K562 (cell line): ENCODE measurements around the gene LRMDA. TPM values are rescaled to one million over a fixed set of nuclear protein-coding genes. Genes with fewer than 3 reads are reported as not detected.

ENCODE experiments used
- ATAC-seq: fragments of 200-7000 bp; cut with Tn5 transposase; 3 replicates; pipeline ENCODE4 v1.9.1; 2020; ENCODE audit warnings: moderate library complexity
- BruUV-seq: library from RNA; stranded (reverse); fragments of 400-500 nt; replicated peaks from 2 replicates; lab custom pipeline; 2021; lab: Mats Ljungman, UMichigan
- CTCF ChIA-PET: fragments of 300-600 bp; formaldehyde crosslinking; extraction: SDS; loops from one replicate; lab custom pipeline; 2021; ENCODE audit warnings: low intra/inter-chr PET ratio; lab: Yijun Ruan, JAX
- POLR2A ChIA-PET: fragments of 300-600, 350-650 bp; sonication (Branson Sonifier 250); formaldehyde crosslinking; extraction: SDS; loops from one replicate; lab custom pipeline; 2021; ENCODE audit warnings: antibody characterized with exemption, inconsistent platforms; lab: Yijun Ruan, JAX
- DNase-seq, 4 experiments: peaks; one replicate each; pipeline versions ENCODE4 v3.0.0 to v3.0.0-alpha.2; 2011 to 2018; ENCODE audit warnings: low spot score in 3 of 4, mixed read lengths in 3 of 4; ENCODE audit errors: extremely low read depth in 1 of 4
- FAIRE-seq: peaks from 2 replicates; lab custom pipeline; 2011; peaks lifted over from hg19 to GRCh38; lab: Jason Lieb, UNC
- H2AFZ ChIP-seq: 2 replicates; pipeline ENCODE4 v1.6.0; 2011; ENCODE audit warnings: low read depth, low read length, control low read depth, inconsistent platforms
- H3K27ac ChIP-seq: fragments of 200-600 bp; 3 replicates; pipeline ENCODE4 v1.8.0; 2011; ENCODE audit warnings: low read depth, mild to moderate bottlenecking, control low read depth, inconsistent platforms, low read length, moderate library complexity, mixed read lengths; ENCODE audit errors: extremely low read depth
- H3K27me3 ChIP-seq, 2 experiments: fragments of 300-600 bp in 1 of 2; 2 replicates in 1 of 2; 3 replicates in 1 of 2; pipeline versions ENCODE4 v1.6.0 to v1.8.0; 2011; ENCODE audit warnings: inconsistent platforms in 2 of 2, low read length in 2 of 2, mild to moderate bottlenecking in 1 of 2, mixed read lengths in 1 of 2, moderate library complexity in 1 of 2; ENCODE audit not compliant: control insufficient read depth in 2 of 2, insufficient read depth in 2 of 2
- H3K36me3 ChIP-seq: fragments of 300-600 bp; 3 replicates; pipeline ENCODE4 v1.8.0; 2011; ENCODE audit warnings: mild to moderate bottlenecking, low read length, inconsistent platforms; ENCODE audit not compliant: control insufficient read depth, insufficient read depth
- H3K4me1 ChIP-seq, 2 experiments: fragments of 200-600 bp in 1 of 2; replicated peaks in 1 of 2; 2 replicates in 1 of 2; 3 replicates in 1 of 2; pipeline versions ENCODE4 v1.5.1 to v1.8.0; 2011; ENCODE audit warnings: inconsistent platforms in 2 of 2, low read length in 2 of 2, mild to moderate bottlenecking in 1 of 2, mixed read lengths in 1 of 2, moderate library complexity in 1 of 2; ENCODE audit not compliant: control insufficient read depth in 2 of 2, insufficient read depth in 2 of 2
- H3K4me2 ChIP-seq: 2 replicates; pipeline ENCODE4 v1.6.1; 2011; ENCODE audit warnings: low read length, control low read depth, inconsistent platforms, mixed read lengths; ENCODE audit not compliant: insufficient read depth
- H3K4me3 ChIP-seq: fragments of 200-600 bp; sonication (generic), shearing (Covaris generic); 2 replicates; pipeline ENCODE4 v1.5.1; 2016; ENCODE audit warnings: control low read depth, inconsistent platforms
- H3K79me2 ChIP-seq: fragments of 200-600 bp; 3 replicates; pipeline ENCODE4 v1.8.0; 2011; ENCODE audit warnings: low read length, inconsistent platforms; ENCODE audit not compliant: control insufficient read depth, insufficient read depth
- H3K9ac ChIP-seq, 2 experiments: 2 replicates each; pipeline versions ENCODE4 v1.6.0 to v1.6.1; 2011; ENCODE audit warnings: low read depth in 2 of 2, low read length in 2 of 2, control low read depth in 1 of 2, inconsistent platforms in 1 of 2, mild to moderate bottlenecking in 1 of 2, mixed read lengths in 1 of 2; ENCODE audit not compliant: insufficient read depth in 1 of 2
- H3K9me1 ChIP-seq: one replicate; pipeline ENCODE4 v1.6.0; 2011; ENCODE audit warnings: inconsistent platforms, mild to moderate bottlenecking, low read length, moderate library complexity; ENCODE audit not compliant: control insufficient read depth, insufficient read depth
- H3K9me3 ChIP-seq: replicated peaks from 2 replicates; pipeline ENCODE4 v1.5.1; 2011; ENCODE audit warnings: low read depth, low read length, inconsistent platforms; ENCODE audit not compliant: control insufficient read depth, insufficient read depth
- H4K20me1 ChIP-seq: replicated peaks from 2 replicates; pipeline ENCODE4 v1.6.1; 2011; ENCODE audit warnings: low read length, inconsistent platforms, mixed read lengths; ENCODE audit not compliant: control insufficient read depth, insufficient read depth
- ATF1 ChIP-seq, 2 experiments: fragments of 450-650 bp in 1 of 2; IDR thresholded peaks; 2 replicates each; pipeline ENCODE4 v1.6.1; 2016; ENCODE audit warnings: missing compliant biosample characterization in 1 of 2, missing genetic modification characterization in 1 of 2
- E2F4 ChIP-seq: sonication (generic); formaldehyde crosslinking; IDR thresholded peaks from 2 replicates; pipeline ENCODE4 v1.8.0; 2022; ENCODE audit warnings: mild to moderate bottlenecking, low read depth, missing genetic modification reagents
- HNRNPLL ChIP-seq: fragments of 200-400 bp; formaldehyde crosslinking; IDR thresholded peaks from 2 replicates; pipeline ENCODE4 v1.6.1; 2017; ENCODE audit warnings: low read length, low read depth, mild to moderate bottlenecking; ENCODE audit not compliant: poor library complexity, severe bottlenecking
- PCBP1 ChIP-seq: fragments of 200-400 bp; formaldehyde crosslinking; IDR thresholded peaks from 2 replicates; pipeline ENCODE4 v1.6.1; 2018; ENCODE audit warnings: mild to moderate bottlenecking, low read depth, low read length; ENCODE audit not compliant: poor library complexity, severe bottlenecking
- POLR2B ChIP-seq: fragments of 450-650 bp; IDR thresholded peaks from 2 replicates; pipeline ENCODE4 v1.6.1; 2018; ENCODE audit warnings: low read depth; ENCODE audit not compliant: partially characterized antibody
- STAT6 ChIP-seq: sonication (generic); formaldehyde crosslinking; IDR thresholded peaks from 2 replicates; pipeline ENCODE4 v1.8.1; 2023; ENCODE audit warnings: mild to moderate bottlenecking, missing genetic modification reagents
- ZNF280A ChIP-seq: fragments of 450-650 bp; IDR thresholded peaks from 2 replicates; pipeline ENCODE4 v1.6.1; 2018; ENCODE audit warnings: mild to moderate bottlenecking, low read depth; ENCODE audit not compliant: partially characterized antibody
- ZNF583 ChIP-seq: fragments of 250-450 bp; sonication (Bioruptor Pico); IDR thresholded peaks from 2 replicates; pipeline ENCODE4 v1.4.0; 2020
- ZNF592 ChIP-seq: fragments of 450-650 bp; IDR thresholded peaks from 2 replicates; pipeline ENCODE4 v1.6.1; 2017; ENCODE audit warnings: antibody characterized with exemption, mild to moderate bottlenecking
- WGBS: fragments of 100-300 bp; shearing (Covaris generic); methylation state at CpG from one replicate; pipeline ENCODE4 v1.1.6; 2016; ENCODE audit warnings: low coverage, mixed read lengths; ENCODE audit not compliant: insufficient coverage; ENCODE audit errors: missing lambda C conversion rate; 5-methylcytosine and 5-hydroxymethylcytosine counted together
- in situ Hi-C: fragments of 300-500 bp; cut with MboI; formaldehyde crosslinking; loops from 4 replicates; pipeline ENCODE4 v1.15.0; 2018; ENCODE audit warnings: inconsistent platforms, mixed read lengths
- intact Hi-C: fragments of 100-400 bp; cut with micrococcal nuclease; formaldehyde crosslinking; loops from 2 replicates; pipeline ENCODE4 v1.14.2; 2022
- polyA plus RNA-seq, 8 experiments: library from polyadenylated mRNA; depleted of rRNA in 4 of 8; stranded (reverse) in 5 of 8; unstranded in 3 of 8; fragments of >200 nt; fragmentation: Nextera tagmentation in 2 of 8; fragmentation: Illumina TruSeq in 1 of 8; extraction: Ambion mirVana in 2 of 8; extraction: Trizol in 1 of 8; gene quantifications; 2 replicates each; pipeline versions ENCODE4 v1.2.1 to v1.2.3, GENCODE V29; 2011 to 2014; ENCODE audit warnings: inconsistent platforms in 1 of 8, missing spikeins in 1 of 8
- total RNA-seq, 7 experiments: library from RNA; depleted of rRNA in 6 of 7; stranded (reverse); fragments of >200 nt in 6 of 7; fragmentation: Illumina TruSeq in 2 of 7; extraction: Trizol in 2 of 7; gene quantifications; 2 replicates each; pipeline versions ENCODE4 v1.2.1 to v1.2.3, GENCODE V29; 2011 to 2021; ENCODE audit warnings: low replicate concordance in 1 of 7

Gene LRMDA
- total and polyA plus RNA-seq, 9 of the 15 experiments (the other 6 are each of a cell fraction or from before 2014, with no cell fraction given) = 0.25 TPM; not detected in 8

- 5% methylated on average over 2 of the region's 2 CpGs for WGBS
- ChIA-PET CTCF (no interaction called here), POLR2A (no interaction called here)
- BruUV-seq = no TSS peak
- no peaks in the 10 kb centered on the region for H3K9me1 ChIP-seq
- intact Hi-C loops (no loop called here), in situ Hi-C loops (no loop called here)
- no peaks in the 10 kb centered on the region for H3K27me3 ChIP-seq
- H4K20me1 ChIP-seq = no peaks in the 10 kb centered on the region
- no peak overlapping the region for H3K9ac ChIP-seq
- no peak for ATAC-seq
- no peak for DNase-seq
- FAIRE-seq = no peak
- no peak overlapping the region for H3K4me3 ChIP-seq
- no peaks in the 10 kb centered on the region for H3K79me2 ChIP-seq
- H2AFZ ChIP-seq = no peak overlapping the region
- H3K4me1 ChIP-seq = no peaks in the 10 kb centered on the region
- no peaks in the 10 kb centered on the region for H3K36me3 ChIP-seq
- H3K27ac ChIP-seq = no peak overlapping the region
- no peak overlapping the region for H3K4me2 ChIP-seq
- no peaks in the 10 kb centered on the region for H3K9me3 ChIP-seq
- TF ChIP-seq HNRNPLL (no peak), ZNF592 (no peak), ZNF280A (no peak), POLR2B (no peak), PCBP1 (no peak), E2F4 (no peak), STAT6 (CRISPR knock-in tag) (no peak), ZNF583 (CRISPR knock-in tag) (no peak), ATF1 (CRISPR knock-in tag; IDR thresholded peaks at IDR 0.05) (no peak), ATF1 (tag; IDR thresholded peaks at IDR 0.05) (no peak)
These were observed 922.9 kb downstream of the LRMDA start for GRCh38 chr10:76354212-76354738.
